ENCODE data around the gene DCC. TPM values are rescaled to one million over a fixed set of nuclear protein-coding genes. Genes with fewer than 3 reads are reported as not detected.
"Not testable (repeated sequence)": the region's sequence is repeated elsewhere in the genome, so short reads cannot be mapped to it uniquely, and the experiment has no call there.

Gene DCC
- polyA plus RNA-seq, 10 donors: 0.03 to 1.6 (median 0.21) TPM

- no peak for DNase-seq
These were observed 5.4 kb downstream of the DCC start for GRCh38 chr18:52345428-52345827.

- DNase-seq: no peak
These were observed 8.2 kb downstream of the DCC start for GRCh38 chr18:52348209-52348608.

- no peak for DNase-seq
These were observed 9.5 kb downstream of the DCC start for GRCh38 chr18:52349498-52349897.

GRCh38 chr18:52352920-52353319 is 12.9 kb downstream of the DCC start:
- DNase-seq: no peak

GRCh38 chr18:52353589-52353988 is 13.6 kb downstream of the DCC start:
- no peak for DNase-seq

- no peak for DNase-seq
These were observed 23.9 kb downstream of the DCC start for GRCh38 chr18:52363861-52364260.

GRCh38 chr18:52366851-52367250 is 26.9 kb downstream of the DCC start:
- DNase-seq: not testable (repeated sequence)

- DNase-seq: no peak
These were observed 28.2 kb downstream of the DCC start for GRCh38 chr18:52367953-52368742.

- no peak for DNase-seq
These were observed 30.8 kb downstream of the DCC start for GRCh38 chr18:52370841-52371240.

GRCh38 chr18:52376104-52376503 is 36.1 kb downstream of the DCC start:
- DNase-seq: no peak

- DNase-seq: no peak
These were observed 37.1 kb downstream of the DCC start for GRCh38 chr18:52377094-52377493.

GRCh38 chr18:52386306-52386705 is 46.3 kb downstream of the DCC start:
- no peak for DNase-seq

GRCh38 chr18:52387175-52387574 is 47.2 kb downstream of the DCC start:
- DNase-seq: no peak

GRCh38 chr18:52391810-52392559 is 52.0 kb downstream of the DCC start:
- DNase-seq: no peak

GRCh38 chr18:52394602-52395001 is 54.6 kb downstream of the DCC start:
- DNase-seq: no peak

GRCh38 chr18:52395146-52395852 is 55.3 kb downstream of the DCC start:
- DNase-seq: no peak

GRCh38 chr18:52401236-52401635 is 61.2 kb downstream of the DCC start:
- DNase-seq: no peak

GRCh38 chr18:52402814-52403213 is 62.8 kb downstream of the DCC start:
- no peak for DNase-seq

- no peak for DNase-seq
These were observed 63.5 kb downstream of the DCC start for GRCh38 chr18:52403291-52404021.

- no peak for DNase-seq
These were observed 68.9 kb downstream of the DCC start for GRCh38 chr18:52408800-52409302.

GRCh38 chr18:52409727-52410126 is 69.7 kb downstream of the DCC start:
- no peak for DNase-seq

GRCh38 chr18:52415131-52415530 is 75.1 kb downstream of the DCC start:
- DNase-seq: no peak

Data from muscle of back (tissue), 11 donors.